Osteocyte (in vitro differentiated cells): Measurements from ENCODE around the gene IDI2. TPM values are rescaled to one million over a fixed set of nuclear protein-coding genes. Genes with fewer than 3 reads are reported as not detected.
A peak's percentile ranks its signal among the peaks of the same experiment; 100 is the strongest.

Experiments used
- DNase-seq: peaks from one replicate; pipeline ENCODE4 v3.0.0; 2021; ENCODE audit warnings: mixed read lengths; ENCODE audit not compliant: unreplicated experiment; ENCODE audit errors: extremely low spot score
- H3K27ac Mint-ChIP-seq: one replicate; pipeline ENCODE4 v1.8.0; 2021; ENCODE audit warnings: mild to moderate bottlenecking, mixed read lengths; ENCODE audit not compliant: unreplicated experiment
- H3K27me3 Mint-ChIP-seq: one replicate; pipeline ENCODE4 v1.8.0; 2021; ENCODE audit warnings: mixed read lengths; ENCODE audit not compliant: unreplicated experiment
- H3K36me3 Mint-ChIP-seq: one replicate; pipeline ENCODE4 v1.8.0; 2021; ENCODE audit warnings: mixed read lengths; ENCODE audit not compliant: unreplicated experiment
- H3K4me1 Mint-ChIP-seq: one replicate; pipeline ENCODE4 v1.8.0; 2021; ENCODE audit warnings: mixed read lengths; ENCODE audit not compliant: unreplicated experiment
- H3K4me3 Mint-ChIP-seq: one replicate; pipeline ENCODE4 v1.8.0; 2021; ENCODE audit warnings: mild to moderate bottlenecking, moderate library complexity, mixed read lengths; ENCODE audit not compliant: unreplicated experiment
- H3K9me3 Mint-ChIP-seq: one replicate; pipeline ENCODE4 v1.8.0; 2021; ENCODE audit warnings: mixed read lengths; ENCODE audit not compliant: unreplicated experiment
- total RNA-seq: library from RNA; stranded (reverse); gene quantifications from 2 replicates; pipeline ENCODE4 v1.2.1, GENCODE V29; 2021
- TF ChIP-seq, protein P1 (sequence below): fragments of 200-600 bp; sonication (generic); IDR thresholded peaks from 2 replicates; pipeline ENCODE4 v1.5.0; 2021; ENCODE audit warnings: antibody characterized with exemption, mild to moderate bottlenecking, moderate library complexity

IDI2 gene
- total RNA-seq, 1 donor from 2014 or later, result not detected

DNA sequence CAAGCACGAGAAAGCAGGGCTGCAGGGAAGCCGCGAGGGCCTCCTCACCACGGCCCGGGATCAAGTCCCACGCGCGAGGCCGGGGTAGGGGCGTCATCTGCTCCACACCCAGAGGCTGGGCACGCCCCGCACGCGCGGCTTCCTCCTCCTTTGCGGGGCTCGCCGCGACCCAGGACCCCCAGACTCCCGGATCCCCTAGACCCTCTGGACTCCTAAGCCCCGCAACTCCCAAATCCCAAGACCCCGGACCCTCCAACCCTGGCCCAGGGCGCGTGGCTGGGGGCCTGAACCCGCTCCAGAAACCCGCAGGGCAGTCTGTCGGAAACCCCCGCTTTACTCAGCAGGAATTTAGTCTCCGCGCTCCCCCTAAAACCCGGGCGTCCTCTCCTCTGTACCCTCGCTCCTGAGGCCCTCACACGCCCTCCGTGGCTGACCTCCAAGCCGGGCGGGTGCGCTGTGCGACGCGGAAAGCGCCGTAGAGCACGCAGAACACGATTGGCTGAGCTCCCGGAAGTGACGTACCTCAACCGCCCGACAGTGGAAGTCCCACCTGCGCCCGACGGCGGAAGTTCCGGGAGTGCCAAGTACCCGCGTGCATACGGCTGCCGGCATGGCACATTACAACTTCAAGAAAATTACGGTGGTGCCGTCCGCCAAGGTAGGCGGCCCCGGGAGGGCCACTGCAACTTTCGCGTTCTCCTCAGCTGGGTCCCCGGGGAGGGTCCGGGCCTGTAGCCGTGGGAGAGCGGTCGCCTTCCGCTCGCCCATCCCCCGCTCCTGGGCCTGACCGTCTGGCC lies 37.6 kb downstream of the IDI2 start, which contains the start of gene GTPBP4:
GTPBP4 (plus strand) TSS at position 565 of the 797 bp plus-strand sequence; CDS start at position 611, 46 bp downstream.
- Mint-ChIP-seq H3K27ac (peak within 1 kb of the TSS; percentile 93), H3K27me3 (no peaks in the 10 kb centered on the region), H3K9me3 (no peaks in the 10 kb centered on the region), H3K36me3 (peaks cover 5% of the 10 kb centered on the region), H3K4me1 (peaks cover 31% of the 10 kb centered on the region), H3K4me3 (peak within 1 kb of the TSS; percentile 92)
- peak; percentile 97 for DNase-seq
- TF ChIP-seq, protein P1, sequence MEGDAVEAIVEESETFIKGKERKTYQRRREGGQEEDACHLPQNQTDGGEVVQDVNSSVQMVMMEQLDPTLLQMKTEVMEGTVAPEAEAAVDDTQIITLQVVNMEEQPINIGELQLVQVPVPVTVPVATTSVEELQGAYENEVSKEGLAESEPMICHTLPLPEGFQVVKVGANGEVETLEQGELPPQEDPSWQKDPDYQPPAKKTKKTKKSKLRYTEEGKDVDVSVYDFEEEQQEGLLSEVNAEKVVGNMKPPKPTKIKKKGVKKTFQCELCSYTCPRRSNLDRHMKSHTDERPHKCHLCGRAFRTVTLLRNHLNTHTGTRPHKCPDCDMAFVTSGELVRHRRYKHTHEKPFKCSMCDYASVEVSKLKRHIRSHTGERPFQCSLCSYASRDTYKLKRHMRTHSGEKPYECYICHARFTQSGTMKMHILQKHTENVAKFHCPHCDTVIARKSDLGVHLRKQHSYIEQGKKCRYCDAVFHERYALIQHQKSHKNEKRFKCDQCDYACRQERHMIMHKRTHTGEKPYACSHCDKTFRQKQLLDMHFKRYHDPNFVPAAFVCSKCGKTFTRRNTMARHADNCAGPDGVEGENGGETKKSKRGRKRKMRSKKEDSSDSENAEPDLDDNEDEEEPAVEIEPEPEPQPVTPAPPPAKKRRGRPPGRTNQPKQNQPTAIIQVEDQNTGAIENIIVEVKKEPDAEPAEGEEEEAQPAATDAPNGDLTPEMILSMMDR, result peak; percentile 10

DNA sequence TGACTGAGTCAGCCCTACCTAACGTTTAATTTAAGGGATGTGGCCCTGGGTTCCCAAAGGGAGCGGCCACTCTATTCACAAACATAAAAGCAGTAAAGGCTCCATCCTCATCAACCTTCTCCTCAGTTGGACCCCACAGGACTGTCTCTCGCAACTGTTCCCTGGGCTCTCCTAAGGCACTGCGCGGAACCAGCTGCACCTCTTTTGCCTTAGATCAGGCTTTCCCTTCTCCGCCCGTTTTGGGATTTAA lies 38.1 kb downstream of the IDI2 start:
- peaks cover 2% of the 10 kb centered on the region for H3K36me3 Mint-ChIP-seq
- TF ChIP-seq, protein P1, result no peak
- no peak for DNase-seq
- H3K4me3 Mint-ChIP-seq, result peak overlapping the region; percentile 92
- peaks cover 31% of the 10 kb centered on the region for H3K4me1 Mint-ChIP-seq
- H3K27ac Mint-ChIP-seq, result peak overlapping the region; percentile 93
- H3K27me3 Mint-ChIP-seq, result no peaks in the 10 kb centered on the region
- H3K9me3 Mint-ChIP-seq, result no peaks in the 10 kb centered on the region

DNA sequence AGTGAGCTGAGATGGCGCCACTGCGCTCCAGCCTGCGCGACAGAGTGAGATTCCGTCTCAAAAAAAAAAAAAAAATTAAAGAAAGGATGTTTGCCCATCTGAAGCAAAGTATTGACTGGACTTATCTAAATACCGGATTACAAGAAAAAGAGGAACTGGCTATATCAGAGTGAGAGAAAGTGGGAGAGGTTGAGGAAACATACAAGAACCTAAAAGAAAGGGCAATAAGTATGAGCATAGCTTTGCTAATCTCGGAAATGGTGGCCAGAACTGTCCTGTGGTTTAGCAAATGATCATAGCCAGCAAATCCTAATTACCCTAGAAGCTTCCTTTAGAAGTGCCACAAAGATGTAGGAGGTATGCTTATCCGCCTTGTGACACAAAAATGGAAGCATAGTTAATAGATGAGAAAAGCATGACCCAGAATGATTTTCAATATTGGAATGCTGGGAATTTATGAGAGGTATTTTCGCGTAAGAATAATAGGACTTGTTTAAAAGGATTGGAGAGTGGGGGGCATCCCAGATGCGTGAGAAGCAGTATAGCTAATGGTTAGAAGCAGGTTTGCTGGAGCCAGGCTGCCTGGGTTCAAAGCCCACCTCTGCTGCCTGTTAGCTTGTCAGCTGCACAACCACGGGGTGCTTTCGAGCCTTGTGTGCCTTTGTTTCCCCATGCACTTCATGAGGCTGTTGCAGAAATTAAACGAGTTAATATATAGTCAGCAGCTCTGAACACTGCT lies 38.6 kb downstream of the IDI2 start:
- TF ChIP-seq, protein P1, result no peak
- Mint-ChIP-seq H3K9me3 (no peaks in the 10 kb centered on the region), H3K36me3 (peaks cover 2% of the 10 kb centered on the region), H3K27me3 (no peaks in the 10 kb centered on the region), H3K4me1 (peaks cover 31% of the 10 kb centered on the region), H3K27ac (peak overlapping the region; percentile 93), H3K4me3 (peak overlapping the region; percentile 92)
- DNase-seq, result no peak

GRCh38 chr10:986137-986825 lies 39.4 kb downstream of the IDI2 start:
- peak overlapping the region; percentile 92 for H3K4me3 Mint-ChIP-seq
- peaks cover 2% of the 10 kb centered on the region for H3K36me3 Mint-ChIP-seq
- TF ChIP-seq, protein P1, result no peak
- peaks cover under 1% of the 10 kb centered on the region for H3K9me3 Mint-ChIP-seq
- H3K27ac Mint-ChIP-seq, result no peak overlapping the region
- peaks cover 31% of the 10 kb centered on the region for H3K4me1 Mint-ChIP-seq
- H3K27me3 Mint-ChIP-seq, result no peaks in the 10 kb centered on the region
- DNase-seq, result no peak

DNA sequence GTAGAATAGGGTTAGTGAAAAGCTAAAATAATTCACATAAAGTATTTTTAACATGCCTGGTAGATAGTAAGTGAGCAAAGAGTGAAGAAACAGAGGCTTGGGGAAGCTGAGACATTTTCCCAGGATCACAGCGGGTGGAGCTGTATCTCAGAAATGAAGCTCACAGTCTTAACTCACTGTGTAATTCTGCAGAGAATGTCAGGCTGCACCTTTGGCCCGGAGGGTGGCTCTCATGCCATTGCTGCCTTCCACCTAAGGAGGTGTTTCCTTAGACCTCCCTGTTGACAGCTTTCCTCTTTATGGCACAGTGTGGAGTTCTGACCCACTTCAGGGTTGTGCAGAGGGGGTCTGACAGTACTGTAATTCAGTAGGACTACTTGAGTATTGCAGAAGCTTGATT lies 40.3 kb downstream of the IDI2 start:
- no peaks in the 10 kb centered on the region for H3K27me3 Mint-ChIP-seq

More for the DNA sequence above, 40.3 kb downstream of the IDI2 start:
- Mint-ChIP-seq H3K27ac (no peak overlapping the region), H3K4me1 (peaks cover 26% of the 10 kb centered on the region), H3K4me3 (no peak overlapping the region), H3K9me3 (peaks cover 6% of the 10 kb centered on the region), H3K36me3 (peaks cover 2% of the 10 kb centered on the region)
- TF ChIP-seq, protein P1, result no peak
- DNase-seq, result no peak
